BLaER1 (cell line): Measurements from ENCODE around the gene MRPL12.

Experiments
- H3K27ac ChIP-seq: shearing (Covaris generic); formaldehyde crosslinking; 2 replicates; pipeline ENCODE4 v1.8.1; 2022
- H3K27me3 ChIP-seq: shearing (Covaris generic); formaldehyde crosslinking; 2 replicates; pipeline ENCODE4 v1.8.1; 2022
- H3K36me3 ChIP-seq: shearing (Covaris generic); formaldehyde crosslinking; 2 replicates; pipeline ENCODE4 v1.8.1; 2022
- H3K4me1 ChIP-seq: shearing (Covaris generic); formaldehyde crosslinking; 2 replicates; pipeline ENCODE4 v1.8.1; 2022
- H3K4me2 ChIP-seq: shearing (Covaris generic); formaldehyde crosslinking; 2 replicates; pipeline ENCODE4 v1.8.1; 2022
- H3K4me3 ChIP-seq: shearing (Covaris generic); formaldehyde crosslinking; 2 replicates; pipeline ENCODE4 v1.8.1; 2022
- H3K9ac ChIP-seq: shearing (Covaris generic); formaldehyde crosslinking; 2 replicates; pipeline ENCODE4 v1.8.1; 2022
- H3K9me3 ChIP-seq: shearing (Covaris generic); formaldehyde crosslinking; 2 replicates; pipeline ENCODE4 v1.8.1; 2022
- H4K20me1 ChIP-seq: shearing (Covaris generic); formaldehyde crosslinking; 2 replicates; pipeline ENCODE4 v1.8.1; 2022
- Cebpa-rat ChIP-seq: shearing (Covaris generic); IDR thresholded peaks from 2 replicates; pipeline ENCODE4 v1.8.1; 2022

MRPL12 gene

DNA sequence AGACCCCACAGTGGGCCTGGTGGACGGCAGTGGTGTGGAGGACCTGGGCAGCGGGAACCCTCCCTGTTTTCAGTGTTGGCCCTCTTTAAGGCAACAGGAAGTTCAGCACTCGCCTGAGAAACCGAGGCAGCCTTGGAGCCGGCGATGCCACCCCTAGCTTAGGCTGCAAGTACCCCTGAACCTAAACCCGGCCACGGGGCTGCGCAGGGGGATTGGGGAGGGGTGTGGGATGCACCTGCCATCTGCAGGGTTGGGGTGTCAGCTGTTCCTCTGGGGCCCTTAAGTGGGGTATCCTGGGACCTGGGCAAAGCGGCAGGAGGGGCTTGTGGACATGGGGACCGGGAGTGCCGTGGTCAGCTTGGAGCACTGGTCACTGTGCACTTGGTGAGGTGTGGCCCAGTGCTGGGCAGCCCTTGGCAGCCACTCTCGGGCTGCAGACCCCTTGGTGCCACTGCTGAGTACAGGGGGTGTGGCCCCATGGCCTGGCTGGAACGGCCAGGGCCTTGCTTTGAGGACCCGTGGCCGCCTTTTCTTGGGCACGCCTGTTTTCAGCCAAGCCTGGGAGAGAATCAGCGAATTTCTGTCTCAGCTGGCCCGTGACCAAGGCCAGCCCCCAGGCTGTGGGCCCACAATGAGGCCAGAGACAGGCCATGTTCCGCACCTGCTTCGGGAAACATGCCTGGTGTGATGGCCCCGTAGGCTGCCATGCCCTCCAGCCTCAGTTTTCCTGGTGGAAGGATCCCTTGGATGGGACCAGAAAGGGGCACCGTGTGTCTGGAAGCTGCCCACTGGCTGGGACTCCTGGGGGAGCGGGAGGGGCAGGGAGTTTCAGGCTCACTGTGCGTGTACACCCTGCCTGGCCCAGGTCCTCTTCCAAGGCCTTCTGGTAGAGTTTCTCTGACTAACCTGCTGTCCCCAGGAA is 4.8 kb downstream of the MRPL12 start:
- H3K4me3 ChIP-seq: no peak overlapping the region
- no peak for TF ChIP-seq Cebpa-rat
- H3K27me3 ChIP-seq: no peaks in the 10 kb centered on the region
- no peak overlapping the region for H3K4me2 ChIP-seq
- no peak overlapping the region for H3K9ac ChIP-seq
- 0 out of 2 replicates have a peak overlapping the region, but pooled peaks have one; percentile 9 for H3K27ac ChIP-seq
- H3K36me3 ChIP-seq: peaks cover 54% of the 10 kb centered on the region
- H3K9me3 ChIP-seq: no peaks in the 10 kb centered on the region
- H4K20me1 ChIP-seq: peaks cover 40% of the 10 kb centered on the region
- H3K4me1 ChIP-seq: peaks cover 46% of the 10 kb centered on the region

DNA sequence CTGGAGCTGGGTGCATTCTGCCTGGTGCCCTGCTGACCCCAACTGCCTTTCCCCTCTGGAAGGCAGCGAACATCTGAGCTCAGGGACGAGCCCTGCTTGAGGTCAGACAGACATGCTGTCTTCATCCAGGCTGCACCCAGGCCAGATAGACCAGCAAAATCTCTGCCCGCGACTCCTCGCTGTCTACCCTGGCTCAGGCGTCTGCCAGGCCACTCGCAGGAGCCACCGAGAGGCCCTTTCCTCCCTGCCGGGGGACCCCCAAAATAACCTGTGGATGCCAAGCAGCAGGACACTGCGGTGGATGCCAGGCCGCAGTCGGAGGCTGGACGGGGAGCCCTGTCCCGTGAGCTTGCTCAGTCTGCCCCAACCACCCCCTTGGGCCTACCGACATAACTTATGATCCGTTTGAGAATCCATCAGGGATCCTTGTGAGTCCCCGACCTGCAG is 5.6 kb downstream of the MRPL12 start:
- no peaks in the 10 kb centered on the region for H3K27me3 ChIP-seq
- no peak overlapping the region for H3K9ac ChIP-seq
- H3K36me3 ChIP-seq: peaks cover 54% of the 10 kb centered on the region
- H3K4me1 ChIP-seq: peaks cover 54% of the 10 kb centered on the region
- no peak overlapping the region for H3K4me3 ChIP-seq
- TF ChIP-seq Cebpa-rat: no peak
- no peak overlapping the region for H3K4me2 ChIP-seq
- no peaks in the 10 kb centered on the region for H3K9me3 ChIP-seq
- H4K20me1 ChIP-seq: peaks cover 47% of the 10 kb centered on the region
- 0 out of 2 replicates have a peak overlapping the region, but pooled peaks have one; percentile 9 for H3K27ac ChIP-seq

DNA sequence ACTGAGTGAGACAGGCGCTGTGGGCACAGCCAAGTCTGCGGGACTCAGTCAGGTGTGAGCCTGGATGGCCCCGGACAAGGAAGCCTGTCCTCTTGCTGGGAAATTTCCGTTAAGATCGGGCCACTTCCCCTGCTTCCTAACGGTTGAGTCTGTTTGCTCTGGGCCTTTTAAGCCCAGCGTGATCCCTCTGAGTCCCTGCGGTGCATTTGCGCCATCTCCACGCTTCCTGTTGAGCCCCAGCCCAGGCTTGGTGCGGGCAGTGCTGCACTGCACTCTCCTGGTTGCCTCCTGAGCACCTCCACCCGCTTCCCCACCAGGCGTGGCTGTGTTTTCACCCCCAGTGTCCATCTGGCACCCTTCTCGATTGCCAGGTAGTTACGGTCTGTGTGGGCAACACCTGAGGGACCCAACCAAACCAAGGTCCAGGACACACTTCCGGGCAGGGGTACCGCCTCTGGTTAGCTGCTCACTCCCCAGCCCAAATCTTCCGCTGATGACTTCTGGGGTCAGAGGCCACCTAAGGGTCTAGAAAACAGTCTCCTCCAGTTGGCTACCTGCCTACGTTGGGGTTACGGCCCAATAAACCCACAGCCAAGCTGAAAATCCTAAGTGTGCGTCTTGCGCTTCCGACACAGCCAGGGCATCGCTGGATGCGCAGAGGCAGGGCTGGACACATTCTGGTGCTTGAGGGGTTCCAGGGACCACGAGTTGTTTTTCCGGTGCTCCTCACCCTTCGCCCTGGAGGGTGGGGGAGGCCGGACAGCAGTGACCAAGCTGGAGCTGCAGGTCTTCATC is 7.5 kb downstream of the MRPL12 start:
- Histone ChIP-seq H3K27me3 (no peaks in the 10 kb centered on the region), H4K20me1 (peaks cover 55% of the 10 kb centered on the region), H3K9me3 (no peaks in the 10 kb centered on the region), H3K36me3 (peaks cover 52% of the 10 kb centered on the region), H3K4me1 (peaks cover 58% of the 10 kb centered on the region), H3K27ac (peak overlapping the region; percentile 86), H3K4me3 (peak overlapping the region; percentile 87), H3K9ac (peak overlapping the region; percentile 86), H3K4me2 (peak overlapping the region; percentile 98)
- TF ChIP-seq Cebpa-rat: no peak

DNA sequence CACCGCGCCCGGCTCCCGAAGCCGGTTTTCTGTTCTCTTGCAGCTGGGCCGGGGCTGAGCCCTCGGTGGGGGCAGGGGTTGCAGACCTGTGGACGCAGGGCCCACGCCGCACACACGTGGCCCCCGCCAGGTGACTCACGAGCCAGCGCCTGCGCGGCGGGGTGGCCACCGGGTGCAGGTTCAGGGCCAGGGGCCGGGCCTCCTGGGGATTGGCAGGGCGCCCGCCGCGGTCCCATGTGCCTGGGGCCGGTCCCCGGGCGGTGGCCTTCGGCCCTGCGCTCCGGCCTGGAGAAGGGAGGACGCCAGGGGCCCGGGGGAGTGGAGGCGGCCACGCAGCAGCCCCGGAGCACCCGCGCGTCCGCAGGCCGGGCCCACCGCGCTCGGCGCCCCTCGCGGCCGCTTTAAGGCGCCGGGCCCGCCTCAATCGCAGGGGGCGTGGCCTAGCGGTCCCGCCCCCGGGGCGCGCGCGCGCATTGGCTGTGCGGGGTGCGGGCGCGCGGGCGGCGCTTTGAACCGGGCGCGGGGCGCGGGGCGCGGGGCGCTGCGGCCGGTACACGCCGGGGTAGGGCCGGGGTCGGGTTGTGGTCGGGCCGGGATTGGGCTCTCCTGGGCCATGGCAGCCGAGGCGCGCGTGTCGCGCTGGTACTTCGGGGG is 8.8 kb downstream of the MRPL12 start, which contains the start of gene SLC25A10:
SLC25A10 (plus strand) TSS at position 471 of the 654 bp plus-strand sequence; CDS start at position 614, 143 bp downstream.
- H3K36me3 ChIP-seq: peaks cover 51% of the 10 kb centered on the region
- no peaks in the 10 kb centered on the region for H3K27me3 ChIP-seq
- H3K27ac ChIP-seq: peak within 1 kb of the TSS; percentile 86
- H3K4me3 ChIP-seq: peak within 1 kb of the TSS; percentile 87
- H3K4me1 ChIP-seq: peaks cover 67% of the 10 kb centered on the region
- H3K4me2 ChIP-seq: peak within 1 kb of the TSS; percentile 98
- TF ChIP-seq Cebpa-rat: no peak
- H3K9me3 ChIP-seq: no peaks in the 10 kb centered on the region
- peaks cover 50% of the 10 kb centered on the region for H4K20me1 ChIP-seq
- H3K9ac ChIP-seq: peak within 1 kb of the TSS; percentile 86

DNA sequence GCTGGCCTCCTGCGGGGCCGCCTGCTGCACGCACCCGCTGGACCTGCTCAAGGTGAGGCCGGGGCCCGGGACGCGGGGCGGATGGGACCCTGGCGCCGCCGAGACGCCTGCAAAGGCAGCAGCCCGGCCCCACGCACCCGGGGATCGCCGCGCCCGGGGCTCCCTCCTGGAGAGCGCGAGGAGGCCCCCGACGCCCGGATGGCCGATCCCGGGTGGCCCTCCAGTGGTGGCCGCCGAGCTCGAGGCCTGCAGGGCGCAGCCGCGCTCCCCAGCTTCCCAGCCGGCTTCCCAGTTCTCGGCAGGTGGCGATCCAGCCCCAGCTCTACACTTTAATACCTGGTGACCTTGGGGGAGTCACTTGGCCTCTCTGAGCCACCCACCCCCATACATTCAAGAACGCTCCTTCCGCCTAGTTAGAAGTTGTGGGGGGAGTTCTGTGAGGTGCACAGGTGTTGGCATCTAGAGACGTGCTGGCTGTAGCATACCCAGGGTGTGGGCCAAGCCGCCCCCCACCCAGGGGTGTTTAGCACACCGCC is 9.4 kb downstream of the MRPL12 start:
- H3K4me3 ChIP-seq: peak overlapping the region; percentile 87
- H4K20me1 ChIP-seq: peaks cover 44% of the 10 kb centered on the region
- peak overlapping the region; percentile 86 for H3K9ac ChIP-seq
- peak overlapping the region; percentile 98 for H3K4me2 ChIP-seq
- no peaks in the 10 kb centered on the region for H3K9me3 ChIP-seq
- H3K27ac ChIP-seq: peak overlapping the region; percentile 86
- H3K4me1 ChIP-seq: peaks cover 67% of the 10 kb centered on the region
- no peak for TF ChIP-seq Cebpa-rat
- peaks cover 51% of the 10 kb centered on the region for H3K36me3 ChIP-seq
- H3K27me3 ChIP-seq: no peaks in the 10 kb centered on the region

DNA sequence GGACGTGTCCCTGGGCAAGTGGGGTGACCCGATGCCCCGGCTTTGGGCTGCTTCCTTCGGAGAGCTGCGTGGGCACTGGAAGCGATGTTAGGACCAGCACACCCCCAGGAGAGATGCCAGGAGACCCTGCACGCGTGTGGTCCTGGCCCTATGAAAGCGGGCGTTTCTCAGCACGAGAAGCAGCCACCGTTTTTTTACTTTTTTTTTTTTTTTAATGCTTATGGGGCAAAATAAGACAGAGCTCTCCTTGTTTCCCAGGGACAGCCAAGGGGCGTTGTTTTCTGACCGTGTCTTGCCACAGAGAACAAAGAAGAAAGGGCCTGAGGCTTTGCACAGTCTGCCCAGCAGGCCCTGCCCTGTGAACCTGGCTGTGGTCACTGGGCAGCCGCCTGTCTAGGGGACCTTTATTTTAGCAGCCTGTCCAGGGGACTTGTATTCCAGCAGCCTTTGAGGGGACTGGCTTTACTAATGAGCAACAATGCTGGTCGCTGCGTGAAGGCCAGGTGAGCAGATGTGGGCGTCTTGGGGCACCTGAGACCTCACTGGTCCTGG is 9.9 kb downstream of the MRPL12 start:
- Histone ChIP-seq H3K4me1 (peaks cover 67% of the 10 kb centered on the region), H3K27me3 (no peaks in the 10 kb centered on the region), H3K27ac (peak overlapping the region; percentile 86), H3K4me3 (peak overlapping the region; percentile 87), H3K36me3 (peaks cover 51% of the 10 kb centered on the region), H3K9ac (peak overlapping the region; percentile 86), H3K9me3 (no peaks in the 10 kb centered on the region), H3K4me2 (peak overlapping the region; percentile 98), H4K20me1 (peaks cover 39% of the 10 kb centered on the region)
- no peak for TF ChIP-seq Cebpa-rat

DNA sequence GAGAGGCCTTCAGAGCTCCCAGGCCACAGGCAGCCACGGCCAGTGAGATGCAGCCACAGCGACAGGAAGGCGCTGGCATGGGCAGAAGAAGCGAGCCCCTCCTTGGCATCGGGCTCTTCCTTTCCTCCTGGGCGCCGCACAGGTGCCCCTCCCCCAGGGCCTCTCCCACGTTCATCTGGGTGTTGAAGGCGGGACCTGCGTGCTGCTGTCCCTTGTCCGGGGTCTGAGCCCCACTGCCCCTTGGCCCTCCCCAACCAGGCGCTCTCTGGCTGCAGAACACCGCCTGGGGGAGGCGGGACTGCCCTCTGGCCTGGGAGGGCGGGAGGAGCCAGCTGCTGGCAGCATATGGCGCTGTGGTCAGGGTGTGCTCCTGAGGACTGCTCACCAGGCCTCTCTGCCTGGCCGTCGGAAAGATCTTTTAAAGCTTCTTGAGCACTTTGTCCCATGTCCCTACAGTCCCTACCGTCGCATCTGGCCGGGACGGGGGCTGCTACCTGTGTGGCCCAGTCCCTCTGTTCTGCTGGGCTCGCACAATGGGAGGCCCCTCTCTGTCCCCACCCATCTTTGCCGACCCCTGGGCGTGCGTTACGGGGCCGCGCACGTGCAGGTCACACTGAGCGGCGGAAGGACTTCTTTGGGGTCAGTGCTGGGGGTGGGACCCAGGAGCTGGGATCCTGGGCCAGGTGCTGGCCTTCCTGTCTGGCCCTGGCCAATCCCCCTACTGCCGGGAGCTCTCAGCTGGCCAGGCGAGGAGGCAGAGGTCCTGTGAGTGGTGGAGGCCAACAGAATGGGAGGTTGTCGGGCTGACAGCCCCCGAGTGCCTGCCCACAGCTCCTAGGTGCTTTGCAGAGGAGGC is 10.6 kb downstream of the MRPL12 start:
- Histone ChIP-seq H3K27me3 (no peaks in the 10 kb centered on the region), H3K27ac (peak overlapping the region; percentile 86; the same call in 1 of the 2 replicates), H4K20me1 (peaks cover 32% of the 10 kb centered on the region), H3K4me1 (peaks cover 67% of the 10 kb centered on the region), H3K4me3 (peak overlapping the region; percentile 87), H3K4me2 (peak overlapping the region; percentile 98), H3K9me3 (no peaks in the 10 kb centered on the region), H3K36me3 (peaks cover 49% of the 10 kb centered on the region), H3K9ac (peak overlapping the region; percentile 86)
- TF ChIP-seq Cebpa-rat: no peak

DNA sequence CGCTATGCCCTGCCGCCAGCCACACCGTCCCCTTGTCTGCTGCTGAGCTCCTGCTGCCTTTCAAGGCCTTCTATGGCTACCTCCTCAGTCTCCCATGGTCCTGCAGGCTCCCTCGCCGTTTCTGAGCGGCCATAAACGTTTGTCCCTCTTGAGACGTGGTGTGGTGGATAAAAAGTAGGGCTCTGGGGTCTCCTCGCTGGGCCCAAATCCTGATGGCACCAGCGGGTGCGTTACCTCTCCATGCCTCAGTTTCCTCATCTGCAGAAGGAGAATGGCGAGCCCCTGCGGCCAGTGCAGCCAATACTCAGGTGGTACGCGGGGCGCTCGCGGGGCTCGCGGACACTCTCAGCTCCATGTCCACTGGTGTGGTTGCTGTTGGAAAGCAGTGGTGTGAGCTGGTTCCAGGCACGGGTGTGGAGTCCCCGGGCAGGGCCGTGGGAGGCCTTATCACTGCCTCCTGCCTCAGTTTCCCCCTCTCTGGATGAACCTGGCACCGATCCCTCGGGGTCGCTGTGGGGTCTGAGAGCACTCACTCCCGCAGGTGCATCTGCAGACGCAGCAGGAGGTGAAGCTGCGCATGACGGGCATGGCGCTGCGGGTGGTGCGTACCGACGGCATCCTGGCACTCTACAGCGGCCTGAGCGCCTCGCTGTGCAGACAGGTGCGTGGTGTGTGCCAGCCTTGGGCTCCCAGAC is 11.4 kb downstream of the MRPL12 start:
- Histone ChIP-seq H3K4me3 (no peak overlapping the region), H3K9ac (peak overlapping the region; percentile 86; the same call in 1 of the 2 replicates), H3K9me3 (no peaks in the 10 kb centered on the region), H3K4me1 (peaks cover 64% of the 10 kb centered on the region), H4K20me1 (peaks cover 30% of the 10 kb centered on the region), H3K4me2 (peak overlapping the region; percentile 98), H3K36me3 (peaks cover 49% of the 10 kb centered on the region), H3K27ac (no peak overlapping the region), H3K27me3 (no peaks in the 10 kb centered on the region)
- TF ChIP-seq Cebpa-rat: no peak
